Amniotic stem cell (primary cell): ENCODE measurements around the gene ILDR1.
"Not testable (repeated sequence)": the region's sequence is repeated elsewhere in the genome, so short reads cannot be mapped to it uniquely, and the experiment has no call there.

Experiments used
- DNase-seq: peaks from one replicate; lab custom pipeline; 2025; lab: John Stamatoyannopoulos, UW

The ILDR1 gene

DNA sequence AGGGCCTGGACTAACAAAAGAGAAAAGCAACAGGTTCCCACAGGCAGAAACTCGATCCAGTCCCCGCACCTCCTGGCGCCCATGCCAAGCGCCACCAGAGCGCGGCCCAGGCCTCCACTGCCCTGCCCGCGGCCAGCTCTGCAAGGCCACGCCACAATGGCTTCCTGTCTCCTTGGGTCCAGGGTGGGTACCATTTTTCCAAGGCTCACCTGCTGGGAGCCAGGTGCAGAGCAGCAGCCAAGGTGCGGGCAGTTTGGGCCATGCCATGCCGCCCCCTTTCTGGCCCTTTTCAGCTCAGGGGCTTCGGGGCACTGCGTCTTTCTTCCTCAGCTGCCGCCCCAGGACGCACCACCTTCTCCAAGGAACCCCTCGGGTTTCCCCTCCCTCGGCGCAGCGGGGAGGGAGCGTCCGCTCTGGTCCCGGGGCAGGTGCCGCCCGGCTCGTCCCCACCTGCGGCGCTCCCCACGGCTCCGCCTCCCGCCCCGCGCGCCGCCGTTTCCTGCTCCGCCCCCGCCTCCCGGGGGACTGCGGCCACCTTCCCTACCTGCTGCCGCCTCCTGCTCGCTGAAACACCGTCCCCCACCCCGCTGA lies at the start of gene ILDR1:
TSS of gene ILDR1 (minus strand) at position 437 of the 591 bp plus-strand sequence. CDS start at position 267, 170 bp downstream.
- DNase-seq: no peak

DNA sequence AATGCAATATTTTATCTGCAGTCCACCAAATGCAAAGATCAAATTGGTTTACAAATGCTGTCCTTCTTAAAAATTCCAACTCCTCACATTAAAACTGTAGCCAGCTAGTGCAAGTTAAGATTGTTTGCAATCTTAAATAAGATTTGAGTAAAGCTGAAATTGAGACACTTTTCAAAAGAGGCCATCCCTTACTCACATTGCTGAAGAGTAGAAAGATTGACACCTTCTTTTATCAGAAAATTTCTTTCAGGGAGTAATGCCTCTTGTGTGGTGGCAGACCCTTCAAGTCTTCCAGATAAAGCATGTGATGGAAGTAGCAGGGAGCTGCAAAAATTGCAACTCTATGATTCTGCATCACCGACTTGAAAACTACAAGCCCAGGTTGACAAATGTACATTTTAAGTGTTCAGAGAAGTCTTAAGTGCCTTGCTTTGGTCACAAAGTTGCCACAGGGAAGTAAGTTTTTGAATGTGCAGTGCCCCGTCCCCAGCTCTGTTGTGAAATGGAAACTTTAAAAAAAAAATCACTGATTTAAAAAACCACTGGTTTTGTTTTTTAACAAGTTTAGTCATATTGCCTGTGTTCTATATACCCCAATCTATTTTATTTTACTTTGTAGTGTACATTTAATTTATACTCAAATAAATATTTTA lies 45.7 kb upstream of the ILDR1 start:
- DNase-seq: no peak

DNA sequence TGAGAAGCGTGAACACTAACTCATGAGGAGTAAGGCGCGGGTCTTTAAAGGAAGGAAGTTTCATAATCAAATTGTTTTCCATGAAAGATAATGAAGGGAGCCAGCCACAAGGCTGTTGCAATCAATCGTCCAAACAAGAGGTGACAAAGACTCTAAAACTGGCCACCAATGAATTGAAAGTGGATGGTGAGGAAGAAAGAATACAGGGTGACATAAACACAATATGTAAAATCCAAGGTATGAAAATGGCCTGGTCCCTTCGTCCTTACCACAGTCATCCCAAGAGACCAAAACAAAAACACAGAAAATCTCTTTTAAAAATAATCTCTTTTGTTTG lies 45.1 kb upstream of the ILDR1 start:
- no peak for DNase-seq

DNA sequence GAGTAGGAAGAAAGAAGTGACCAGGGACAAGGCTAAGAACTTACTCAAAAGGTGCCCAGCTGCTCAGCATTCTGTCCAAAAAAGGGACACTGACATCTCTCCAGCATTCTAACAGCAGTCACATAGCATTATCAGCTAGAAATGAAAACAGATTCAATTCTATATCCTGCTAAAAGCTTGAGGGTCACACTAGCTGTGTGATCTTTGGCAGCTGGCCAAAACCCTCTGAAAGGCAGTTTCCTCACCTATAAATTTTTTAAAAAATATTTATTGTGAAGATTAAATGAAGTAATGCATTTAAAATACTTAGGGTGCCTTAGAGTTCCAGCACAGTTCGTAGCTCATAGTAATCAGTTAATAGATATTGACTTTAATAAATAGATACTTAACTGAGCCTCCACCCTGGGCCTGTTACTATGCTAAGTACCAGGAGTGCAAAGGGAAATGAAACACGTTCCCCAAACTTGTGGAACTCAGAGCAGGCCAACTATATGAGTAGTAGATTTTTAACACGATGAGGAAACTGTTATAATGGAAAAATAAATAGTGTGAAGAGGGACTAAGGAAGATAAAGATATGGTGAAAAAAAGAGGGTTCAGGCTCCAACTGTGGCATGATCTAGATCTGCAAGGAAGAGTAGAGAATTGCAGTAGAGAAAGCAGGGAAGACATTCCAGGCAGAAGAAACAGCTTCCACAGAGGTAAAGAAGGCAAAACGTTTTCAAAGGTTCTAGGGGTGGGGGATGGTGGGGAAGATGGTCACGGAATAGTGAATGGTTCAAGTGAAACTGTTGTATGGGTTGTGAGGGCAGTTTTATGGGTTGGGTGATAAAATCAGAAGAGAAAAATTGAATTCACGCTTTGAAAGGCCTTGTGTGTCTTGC lies 44.5 kb upstream of the ILDR1 start:
- DNase-seq: no peak

DNA sequence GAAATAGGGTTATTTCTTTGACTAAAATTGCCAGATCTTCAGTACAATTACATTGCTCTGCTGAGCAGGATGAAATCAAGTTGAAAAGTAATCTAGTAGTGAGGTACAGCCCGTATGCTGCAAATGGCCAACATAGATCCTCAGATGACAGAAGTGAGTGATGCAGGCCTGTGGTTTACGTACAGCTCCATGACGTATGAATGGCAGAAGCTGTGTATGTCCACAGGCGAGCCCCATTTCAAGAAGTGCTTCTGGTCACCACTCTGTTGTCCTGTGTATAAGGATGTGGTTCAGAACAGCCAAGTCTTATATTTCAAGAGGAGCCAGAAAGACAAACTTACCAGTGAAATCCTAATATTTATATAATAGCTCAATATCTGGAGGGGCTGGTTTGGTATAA lies 42.3 kb upstream of the ILDR1 start:
- no peak for DNase-seq

DNA sequence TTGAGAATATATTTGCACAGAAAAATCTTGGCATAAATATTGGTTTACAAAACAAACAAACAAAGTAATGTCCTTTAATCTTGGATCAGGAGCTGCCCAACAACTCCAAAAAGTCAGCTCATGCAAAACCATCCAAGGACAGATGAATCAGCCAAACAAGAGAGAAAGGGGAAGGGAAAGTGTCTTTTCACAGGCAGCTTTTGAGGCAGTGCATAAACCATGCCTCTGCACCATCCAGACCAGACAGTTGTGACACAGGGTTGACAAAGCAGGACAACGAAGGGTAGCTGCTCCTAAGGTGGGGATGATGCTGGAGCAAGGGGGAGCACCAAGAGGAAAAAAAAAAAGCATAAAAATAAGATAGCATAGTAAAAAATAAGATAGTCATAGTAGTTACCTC lies 41.9 kb upstream of the ILDR1 start:
- no peak for DNase-seq

DNA sequence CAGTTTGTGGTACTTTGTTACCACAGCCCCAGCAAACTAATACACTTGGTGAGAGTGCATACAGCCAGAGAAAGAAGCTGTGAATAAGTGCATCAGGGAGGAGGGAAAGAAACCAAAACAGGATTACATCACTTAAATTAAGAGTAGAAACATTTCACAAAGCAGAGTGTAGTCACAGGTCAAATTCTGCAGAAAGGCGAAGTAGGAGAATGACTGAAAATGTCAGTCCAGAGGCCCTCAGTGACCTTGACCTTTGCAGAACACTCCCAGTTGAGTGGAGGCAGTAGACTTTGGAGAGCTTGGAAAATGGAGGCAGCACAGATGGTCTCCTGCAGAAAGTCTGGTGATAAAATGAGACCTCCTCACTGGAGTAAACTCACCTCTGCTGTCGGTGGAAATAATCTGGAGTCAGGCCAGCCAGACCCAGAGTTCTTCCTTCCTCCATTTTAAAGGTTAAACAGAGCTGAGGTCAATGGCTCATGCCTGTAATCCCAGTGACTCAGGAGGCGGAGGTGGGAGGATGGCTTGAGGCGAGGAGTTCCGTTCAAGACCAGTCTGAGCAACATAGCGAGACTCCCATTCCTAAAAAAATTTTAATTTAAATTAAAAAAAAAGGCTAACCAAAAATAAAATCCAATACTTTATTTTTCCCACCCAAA lies 38.1 kb upstream of the ILDR1 start:
- no peak for DNase-seq

DNA sequence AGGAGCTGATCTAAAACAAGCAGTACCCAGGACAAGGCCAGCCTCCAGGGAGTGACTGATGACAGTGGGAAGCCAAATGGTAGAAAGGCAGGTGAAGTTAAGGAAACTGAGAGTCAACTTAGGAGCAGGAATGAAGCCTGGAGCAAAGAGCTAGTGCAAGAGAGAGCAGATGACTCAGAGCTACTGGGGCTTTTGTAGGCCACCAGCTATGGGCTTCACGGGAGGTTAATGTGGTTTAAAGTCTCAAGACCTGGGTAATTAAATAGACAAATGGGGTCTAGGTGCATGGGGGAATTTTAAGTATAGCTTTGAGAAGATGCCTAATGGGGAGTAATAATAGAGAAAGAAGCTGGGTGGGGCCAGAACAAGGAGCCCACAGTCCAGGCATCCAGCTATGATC lies 36.2 kb upstream of the ILDR1 start:
- DNase-seq: no peak

DNA sequence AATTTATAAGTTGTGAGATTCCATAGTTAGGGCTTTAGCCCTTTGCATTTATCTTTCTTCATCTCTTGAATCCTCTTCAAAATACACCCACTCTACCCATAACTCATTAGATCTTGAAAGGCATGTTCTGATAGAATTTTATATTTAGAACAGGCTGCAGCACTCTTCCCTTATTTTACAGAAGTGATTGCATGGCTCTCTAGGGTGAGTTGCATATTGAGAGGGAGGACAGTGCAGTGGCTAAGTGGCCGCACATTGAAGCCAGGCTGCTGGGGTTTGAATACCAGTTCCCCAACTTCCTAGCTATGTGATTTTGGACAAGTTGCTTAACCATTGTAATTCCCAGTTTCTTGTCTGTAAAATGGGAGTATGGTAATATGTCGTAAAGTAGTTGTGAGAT lies 35.6 kb upstream of the ILDR1 start:
- DNase-seq: no peak

DNA sequence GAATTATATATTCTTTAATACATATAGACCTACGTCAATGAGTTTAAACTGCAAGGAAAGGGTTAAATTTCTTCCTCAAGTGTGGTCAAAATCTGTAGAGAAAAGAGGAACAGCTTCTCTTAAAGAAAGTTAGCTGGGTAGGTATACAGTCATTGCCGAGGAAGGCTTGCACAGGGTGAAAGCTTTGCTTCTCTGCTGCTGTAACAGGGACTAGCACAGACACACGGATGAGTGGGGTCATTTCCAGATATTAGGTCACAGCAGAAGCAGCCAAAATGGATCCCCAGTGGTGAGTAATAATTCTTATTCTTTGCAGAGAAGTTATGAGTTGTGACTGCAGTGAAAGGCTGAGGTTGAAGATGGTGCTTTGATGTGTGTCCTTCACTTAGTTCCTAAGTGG lies 33.2 kb upstream of the ILDR1 start, which contains the start of gene CD86:
TSS of gene CD86 (plus strand) at position 148 of the 400 bp plus-strand sequence. CDS start at position 276, 128 bp downstream.
- no peak for DNase-seq

DNA sequence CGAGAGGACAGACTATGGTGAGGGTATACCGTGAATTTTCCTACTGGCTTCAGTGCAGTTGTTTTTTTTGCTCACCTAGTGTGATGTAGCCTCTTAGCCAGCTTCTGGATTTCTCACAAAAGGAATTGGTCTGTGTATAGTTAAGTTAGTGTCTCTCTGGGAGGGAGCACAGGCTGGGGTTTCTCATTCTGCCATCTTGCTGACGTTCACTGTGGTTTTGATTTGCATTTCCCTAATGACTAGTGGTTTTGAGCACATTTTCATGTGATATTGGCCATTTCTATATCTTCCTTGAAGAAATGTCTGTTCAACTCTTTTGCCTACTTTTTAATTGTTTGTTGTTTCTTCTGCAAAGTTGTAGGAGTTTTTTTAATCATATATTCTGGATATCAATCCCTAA lies 30.9 kb upstream of the ILDR1 start:
- DNase-seq: no peak

DNA sequence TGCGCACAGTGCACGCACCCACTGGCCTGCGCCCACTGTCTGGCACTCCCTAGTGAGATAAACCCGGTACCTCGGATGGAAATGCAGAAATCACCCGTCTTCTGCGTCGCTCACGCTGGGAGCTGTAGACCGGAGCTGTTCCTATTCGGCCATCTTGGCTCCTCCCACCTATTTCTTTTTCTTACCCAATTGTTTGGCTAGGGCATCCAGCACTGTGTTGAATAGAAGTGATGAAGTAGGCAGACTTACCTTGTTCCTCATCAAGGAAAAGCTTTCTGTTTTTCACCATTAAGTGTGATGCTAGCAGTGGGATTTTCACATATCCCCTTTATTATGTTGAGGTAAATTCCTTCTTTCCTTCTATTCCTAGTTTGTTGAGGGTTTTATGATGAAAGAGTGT lies 25.7 kb upstream of the ILDR1 start:
- DNase-seq: not testable (repeated sequence)

DNA sequence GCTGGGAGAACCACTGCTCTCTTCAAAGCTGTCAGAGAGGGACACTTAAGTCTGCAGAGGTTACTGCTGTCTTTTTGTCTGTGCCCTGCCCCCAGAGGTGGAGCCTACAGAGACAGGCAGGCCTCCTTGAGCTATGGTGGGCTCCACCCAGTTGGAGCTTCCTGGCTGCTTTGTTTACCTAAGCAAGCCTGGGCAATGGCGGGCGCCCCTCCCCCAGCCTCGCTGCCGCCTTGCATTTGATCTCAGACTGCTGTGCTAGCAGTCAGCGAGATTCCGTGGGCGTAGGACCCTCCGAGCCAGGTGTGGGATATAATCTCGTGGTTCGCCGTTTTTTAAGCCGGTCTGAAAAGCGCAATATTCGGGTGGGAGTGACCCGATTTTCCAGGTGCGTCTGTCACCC lies 25.2 kb upstream of the ILDR1 start:
- not testable (repeated sequence) for DNase-seq

DNA sequence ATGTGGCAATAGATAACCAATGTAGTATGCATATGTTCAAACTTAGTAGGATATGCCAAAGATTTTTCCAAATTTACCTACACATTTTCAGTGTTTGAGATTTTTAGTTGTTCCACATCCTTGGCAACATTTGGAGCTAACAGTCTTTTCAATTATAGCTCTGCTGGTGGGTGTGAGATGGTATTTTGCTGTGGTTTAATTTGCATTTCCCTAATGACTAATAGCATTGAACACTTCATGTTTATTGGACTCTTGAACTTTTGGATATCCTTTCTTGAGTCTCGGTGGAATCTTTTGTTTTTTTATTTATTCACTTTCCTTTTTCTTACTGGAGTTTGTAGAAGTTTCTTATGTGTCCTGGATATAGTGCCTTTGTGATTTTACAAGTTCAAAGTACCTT lies 11.0 kb upstream of the ILDR1 start:
- DNase-seq: no peak

DNA sequence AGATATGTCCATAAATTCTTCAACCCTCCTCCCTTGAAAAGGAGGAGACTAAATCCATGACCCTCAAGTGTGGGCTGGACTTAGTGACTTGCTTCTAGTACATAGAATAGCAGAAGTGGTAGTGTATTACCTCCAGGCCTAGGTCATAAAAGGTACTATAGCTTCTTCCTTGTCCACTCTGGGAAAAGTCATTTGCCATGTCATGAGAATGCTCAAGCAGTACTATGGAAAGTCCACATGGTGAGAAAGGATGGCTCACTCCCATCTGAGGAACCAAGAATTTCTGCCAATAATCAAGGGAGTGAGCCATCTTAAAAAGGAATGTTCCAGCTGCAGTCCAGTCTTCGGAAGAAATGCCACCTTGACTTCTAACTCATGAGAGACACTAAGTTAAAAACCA lies 10.5 kb upstream of the ILDR1 start:
- DNase-seq: no peak

DNA sequence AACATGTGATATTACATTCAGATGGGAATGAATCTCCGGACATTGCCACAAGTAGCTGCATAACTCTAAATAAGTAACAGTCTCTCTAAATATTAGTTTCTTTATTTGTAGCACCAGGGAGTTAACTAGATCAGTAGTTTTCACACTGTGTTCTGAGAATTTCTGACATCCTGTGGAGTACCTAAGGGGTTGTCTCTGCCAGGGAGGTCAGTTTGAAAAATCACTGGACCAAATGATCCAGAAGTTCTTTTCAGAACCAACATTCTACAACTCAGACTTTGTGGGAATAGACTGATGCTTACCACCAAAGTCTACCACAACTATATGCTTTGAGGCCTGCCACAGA lies 9.0 kb upstream of the ILDR1 start:
- no peak for DNase-seq

DNA sequence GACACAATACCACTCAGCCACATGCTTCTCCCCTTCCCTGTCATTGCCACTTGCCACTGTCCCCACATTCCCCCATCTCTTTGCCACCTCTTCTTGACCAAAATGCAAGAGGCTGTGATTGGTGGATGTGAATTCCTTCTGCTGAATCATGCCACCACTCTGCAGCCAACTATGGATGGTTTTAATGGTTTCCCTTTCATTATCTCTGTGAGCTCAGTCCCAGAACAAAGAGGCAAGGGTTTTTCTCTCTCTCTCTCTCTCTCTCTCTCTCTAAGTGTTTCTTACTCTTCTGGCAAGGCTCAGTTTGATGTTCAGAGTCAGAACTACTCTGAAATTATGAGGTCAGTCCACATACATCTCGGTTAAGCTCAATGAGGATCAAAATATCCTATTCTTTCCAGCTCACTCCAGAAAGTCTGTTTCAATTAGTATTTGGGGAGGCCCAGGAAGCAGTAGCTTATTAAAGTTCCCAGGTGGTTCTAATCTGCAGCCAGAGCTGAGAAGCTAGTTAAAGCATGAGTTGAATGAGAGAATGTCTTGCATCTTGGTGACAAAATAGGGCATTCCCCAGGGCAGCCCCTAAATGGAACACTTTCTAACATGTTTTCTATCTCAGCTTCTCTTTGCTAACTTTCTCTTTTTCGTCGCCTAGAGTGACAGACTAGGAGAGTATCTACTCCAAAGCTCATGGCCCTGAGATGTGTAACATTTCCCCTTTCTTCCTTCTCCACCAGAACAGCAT lies 8.5 kb upstream of the ILDR1 start:
- DNase-seq: no peak

DNA sequence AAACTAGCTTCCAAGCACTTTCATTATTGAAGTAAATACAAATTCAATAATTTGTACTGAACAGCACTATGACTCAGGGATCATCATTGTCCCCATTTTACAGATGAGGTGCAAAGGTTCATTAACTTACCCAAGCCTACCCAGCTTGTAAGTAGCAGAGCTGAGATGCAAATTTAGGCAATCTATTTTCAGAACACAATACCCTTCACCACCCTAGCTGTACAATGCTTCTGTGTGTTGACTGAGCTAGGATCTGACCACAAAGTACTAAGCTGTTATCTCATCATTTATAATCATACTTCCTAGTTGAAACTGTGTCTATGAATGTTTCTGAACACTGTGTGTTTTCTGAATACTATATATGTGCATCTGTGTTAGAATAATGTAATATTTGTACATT lies 3.2 kb upstream of the ILDR1 start:
- DNase-seq: no peak

DNA sequence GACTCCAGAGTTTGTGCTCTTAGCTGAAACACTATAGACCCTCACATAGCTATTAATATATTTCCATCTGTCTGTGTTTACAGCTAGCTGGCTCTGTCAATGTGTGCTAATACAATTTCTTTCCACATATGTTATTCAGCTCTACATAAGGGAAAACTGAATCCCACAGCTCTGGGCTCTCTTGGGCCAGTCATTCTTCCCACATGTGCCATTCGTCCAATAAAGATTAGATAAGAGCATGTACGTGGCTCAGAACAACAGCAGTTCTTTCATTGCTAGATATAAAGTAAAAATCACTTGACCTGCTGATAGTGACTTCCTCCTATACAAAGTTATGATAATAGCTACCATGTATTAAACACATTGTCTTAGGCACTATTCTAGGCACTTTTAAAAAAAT lies 2.8 kb upstream of the ILDR1 start:
- DNase-seq: no peak

DNA sequence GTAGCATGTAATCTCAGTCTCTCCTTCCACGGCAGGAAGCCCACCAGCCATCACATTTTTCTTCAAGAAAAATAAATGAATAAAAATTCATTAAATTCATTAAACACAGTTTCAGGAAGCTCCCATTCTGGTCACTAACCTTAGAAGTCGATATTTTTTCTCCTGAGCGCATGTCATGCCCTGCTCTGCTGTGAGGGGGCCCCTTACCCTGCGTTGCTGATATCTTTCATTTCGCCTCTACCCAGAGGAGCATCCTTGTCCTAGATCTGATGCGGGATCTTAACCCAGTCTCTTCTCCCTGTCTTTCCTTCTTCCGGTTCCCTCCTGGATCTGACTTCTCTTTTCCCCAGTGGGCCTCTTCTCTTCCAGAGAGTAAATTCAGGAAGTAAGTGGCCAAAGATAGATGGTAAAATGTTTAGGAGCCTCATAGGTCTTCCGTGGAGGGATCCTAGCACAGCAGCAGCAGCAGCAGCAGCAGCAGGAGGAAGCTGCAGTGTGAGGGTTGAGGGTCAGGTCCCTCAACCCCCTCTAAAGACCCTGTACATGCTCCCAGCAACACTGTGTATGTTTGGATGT lies 1.4 kb upstream of the ILDR1 start:
- no peak for DNase-seq

DNA sequence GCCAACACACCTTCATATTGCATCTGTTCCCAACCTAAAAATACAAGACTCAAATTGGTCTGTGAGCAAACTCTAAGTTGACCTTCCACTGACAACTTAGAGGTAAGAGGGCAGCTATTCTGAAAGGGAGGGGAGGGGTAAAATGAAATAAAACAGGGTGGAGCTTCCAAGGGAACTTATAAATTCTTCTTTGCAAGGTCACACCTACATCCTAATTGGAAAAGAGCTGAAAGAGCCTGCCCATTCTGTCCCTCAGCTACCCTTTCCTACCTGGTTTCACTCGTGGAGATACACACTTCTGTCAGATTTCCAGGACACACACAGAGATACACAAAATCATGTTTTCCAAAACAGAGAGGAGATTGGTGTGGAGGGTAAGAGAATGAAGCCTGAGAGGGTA lies 1.0 kb downstream of the ILDR1 start:
- DNase-seq: no peak

DNA sequence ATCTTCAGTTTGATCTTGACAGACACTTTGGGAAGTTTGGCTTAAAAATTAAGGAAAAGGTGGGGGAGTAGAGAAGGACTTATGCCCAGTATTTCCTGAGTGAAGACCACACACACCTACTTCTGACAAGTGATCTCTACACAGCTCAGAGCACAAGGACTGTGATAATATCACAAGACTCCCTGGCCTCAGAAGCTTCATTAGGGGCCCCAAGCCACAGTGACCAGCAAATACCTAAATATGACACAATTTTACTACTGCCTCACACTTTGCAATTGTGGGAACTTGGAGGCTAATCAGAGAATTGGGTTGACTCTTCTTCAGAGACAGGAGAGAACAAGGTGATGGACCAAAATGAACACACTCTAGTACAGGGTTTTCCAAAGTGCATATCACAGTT lies 2.6 kb downstream of the ILDR1 start:
- no peak for DNase-seq
